ENCODE data around the gene PBX3.

GRCh38 chr9:125744616-125745015, 2.6 kb upstream of the PBX3 start:
- TF ChIP-seq EZH2 (IDR thresholded peaks at IDR 0.05; ENCODE audit: borderline replicate concordance, low read length) (no peak), CTCF (conservative IDR thresholded peaks at IDR 0.05 in 1 of 2, IDR thresholded peaks at IDR 0.05 in 1 of 2; ENCODE audit: extremely low read depth in 1 of 2, insufficient read depth in 1 of 2, low read depth in 1 of 2, low read length in 2 of 2) (no peak)
